GM21737 (cell line): Measurements from ENCODE around the gene CEACAM16.

Source experiments
- ATAC-seq: cut with Tn5 transposase; IDR thresholded peaks from one replicate; pipeline ENCODE4 v1.9.1; 2021; ENCODE audit warnings: mild to moderate bottlenecking, moderate library complexity; ENCODE audit not compliant: unreplicated experiment

CEACAM16 gene

DNA sequence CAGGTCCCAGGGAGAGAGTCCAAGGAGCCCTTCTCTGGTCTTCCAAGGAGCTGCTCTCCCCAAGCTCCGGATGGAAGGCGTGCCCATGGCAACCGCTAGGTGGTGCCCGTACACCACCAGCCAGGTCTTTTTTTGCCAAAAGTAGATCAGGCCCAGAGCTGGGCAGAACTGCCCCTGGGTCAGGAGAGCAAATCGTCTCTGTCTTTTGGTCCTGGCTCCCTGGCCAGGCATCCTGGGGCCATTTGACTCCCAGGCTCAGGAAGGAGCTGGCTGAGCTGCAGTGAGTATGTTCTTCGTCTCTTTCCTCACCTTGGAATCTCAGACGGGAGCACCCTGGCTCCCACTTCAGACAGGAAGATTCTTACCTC is 25.0 kb downstream of the CEACAM16 start:
- ATAC-seq: peak; percentile 48

DNA sequence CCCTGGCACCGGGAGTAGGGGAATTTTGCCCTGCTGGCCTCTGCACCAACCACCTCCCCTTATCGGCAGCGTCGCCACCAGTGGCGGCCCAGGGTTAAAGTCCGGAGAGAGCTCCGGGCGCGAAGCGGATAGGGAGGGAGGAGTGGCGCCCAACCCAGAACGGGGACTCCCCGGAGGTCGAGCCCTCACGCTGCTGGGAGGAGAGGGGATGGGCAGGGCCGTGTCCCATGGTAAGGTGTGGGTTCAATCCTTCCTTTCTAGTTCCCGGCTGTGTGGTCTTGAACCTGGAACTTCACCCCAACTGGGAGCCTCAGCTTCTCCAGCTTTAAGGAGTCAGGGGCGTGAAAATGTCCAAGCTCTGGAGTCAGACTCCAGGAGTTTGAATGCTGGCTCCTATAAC is 26.3 kb downstream of the CEACAM16 start:
- no peak for ATAC-seq

DNA sequence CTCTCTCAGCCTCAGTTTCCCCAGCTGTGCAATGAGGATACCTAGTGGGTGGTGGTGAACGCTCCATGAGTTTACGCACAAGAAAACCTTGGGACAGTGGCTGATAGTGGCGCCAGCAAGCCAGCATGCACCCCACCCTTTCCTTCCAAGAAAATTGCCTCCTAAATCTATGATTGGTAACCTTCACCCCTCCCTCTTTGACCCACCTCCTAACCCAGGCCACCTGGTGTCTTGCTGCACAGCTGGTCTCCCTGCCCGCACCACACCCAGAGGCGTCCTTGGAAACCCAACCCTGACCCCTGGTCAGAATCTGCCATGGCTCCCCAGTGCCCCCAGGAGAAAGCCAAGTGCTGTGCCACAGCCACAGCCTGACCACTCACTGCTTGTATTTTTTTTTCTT is 26.7 kb downstream of the CEACAM16 start:
- no peak for ATAC-seq

DNA sequence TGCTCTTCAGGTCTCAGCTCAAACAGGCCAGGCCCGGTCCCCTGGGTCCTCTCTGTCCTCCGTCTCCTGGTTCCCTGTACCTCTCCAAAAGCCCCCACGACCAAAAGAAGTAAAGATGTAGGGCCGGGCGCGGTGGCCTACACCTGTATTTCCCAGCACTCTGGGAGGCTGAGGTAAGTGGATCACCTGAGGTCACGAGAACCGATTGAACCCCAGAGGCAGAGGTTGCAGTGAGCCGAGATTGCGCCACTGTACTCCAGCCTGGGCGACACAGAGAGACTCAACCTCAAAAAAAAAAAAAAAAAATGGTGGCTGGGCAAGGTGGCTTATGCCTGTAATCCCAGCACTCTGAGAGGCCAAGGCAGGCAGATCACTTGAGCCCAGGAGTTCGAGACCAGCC is 27.5 kb downstream of the CEACAM16 start:
- ATAC-seq: no peak

DNA sequence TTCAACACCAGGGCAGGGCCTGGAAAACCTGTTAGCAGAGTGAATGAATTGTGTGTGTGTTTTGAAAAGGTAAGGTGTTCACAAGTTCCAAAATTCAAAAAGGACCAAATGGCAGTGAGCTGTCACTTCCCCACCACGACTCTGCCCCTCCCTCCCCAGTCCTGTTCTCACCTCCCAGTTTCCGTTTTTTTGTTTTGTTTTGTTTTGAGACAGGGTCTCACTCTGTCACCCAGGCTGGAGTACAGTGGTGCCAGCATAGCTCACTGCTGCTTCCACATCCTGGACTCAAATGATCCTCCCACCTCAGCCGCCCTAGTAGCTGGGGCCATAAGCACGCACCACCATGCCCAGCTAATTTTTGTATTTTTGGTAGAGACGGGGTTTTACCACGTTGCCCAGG is 29.2 kb downstream of the CEACAM16 start:
- ATAC-seq: no peak

DNA sequence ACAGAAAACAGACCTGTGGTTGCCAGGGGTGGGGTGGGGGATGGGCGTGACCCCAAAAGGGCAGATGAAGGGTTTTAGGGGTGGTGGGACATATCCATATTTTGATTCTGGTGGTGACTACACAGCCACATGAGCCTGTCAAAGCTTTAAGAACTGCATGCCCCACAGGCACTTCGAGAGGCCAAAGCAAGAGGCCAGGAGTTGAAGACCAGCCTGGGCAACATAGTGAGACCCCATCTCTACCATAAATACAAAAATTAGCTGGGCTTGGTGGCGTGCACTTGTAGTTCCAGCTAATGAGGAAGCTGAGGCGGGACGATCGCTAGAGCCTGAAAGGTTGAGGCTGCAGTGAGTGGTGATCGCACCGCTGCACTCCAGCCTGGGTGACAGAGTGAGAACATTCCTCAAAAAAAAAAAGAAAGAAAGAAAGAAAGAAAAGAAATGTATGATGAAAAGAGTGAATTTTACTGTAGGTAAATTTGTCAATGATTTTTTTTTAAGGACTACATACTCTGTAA is 30.6 kb downstream of the CEACAM16 start:
- no peak for ATAC-seq

DNA sequence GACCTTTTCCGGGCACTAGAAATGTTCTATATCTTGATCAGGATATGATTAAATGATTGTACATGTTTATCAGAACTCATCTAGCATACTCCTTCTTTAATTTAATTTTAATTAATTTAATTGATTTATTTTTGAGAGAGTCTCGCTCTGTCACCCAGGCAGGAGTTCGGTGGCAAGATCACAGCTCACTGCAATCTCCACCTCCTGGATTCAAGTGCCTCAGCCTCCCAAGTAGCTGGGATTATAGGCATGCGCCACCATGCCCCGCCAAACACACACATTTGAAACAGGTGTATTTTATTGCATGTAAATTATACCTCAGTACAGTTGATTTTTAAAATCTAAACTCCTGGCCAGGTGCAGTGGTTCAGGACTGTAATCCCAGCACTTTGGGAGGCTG is 32.1 kb downstream of the CEACAM16 start:
- ATAC-seq: no peak

DNA sequence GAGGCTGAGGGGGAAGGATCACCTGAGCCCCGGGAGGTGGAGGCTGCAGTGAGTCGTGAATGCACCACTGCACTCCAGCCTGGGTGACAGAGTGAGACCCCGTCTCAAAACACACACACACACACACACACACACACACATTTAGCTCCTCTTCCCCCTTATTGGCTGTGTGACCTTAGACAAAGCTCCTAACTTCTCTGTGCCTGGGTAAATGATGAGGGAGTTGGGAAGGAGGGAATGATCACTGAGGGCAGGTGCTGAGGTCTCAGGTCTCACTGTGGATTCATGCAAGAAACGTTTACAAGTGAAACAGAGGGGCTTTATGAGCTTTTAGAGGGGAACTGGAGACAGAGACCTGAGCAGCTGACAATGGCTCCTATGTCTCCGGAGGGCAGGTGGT is 32.7 kb downstream of the CEACAM16 start:
- no peak for ATAC-seq

DNA sequence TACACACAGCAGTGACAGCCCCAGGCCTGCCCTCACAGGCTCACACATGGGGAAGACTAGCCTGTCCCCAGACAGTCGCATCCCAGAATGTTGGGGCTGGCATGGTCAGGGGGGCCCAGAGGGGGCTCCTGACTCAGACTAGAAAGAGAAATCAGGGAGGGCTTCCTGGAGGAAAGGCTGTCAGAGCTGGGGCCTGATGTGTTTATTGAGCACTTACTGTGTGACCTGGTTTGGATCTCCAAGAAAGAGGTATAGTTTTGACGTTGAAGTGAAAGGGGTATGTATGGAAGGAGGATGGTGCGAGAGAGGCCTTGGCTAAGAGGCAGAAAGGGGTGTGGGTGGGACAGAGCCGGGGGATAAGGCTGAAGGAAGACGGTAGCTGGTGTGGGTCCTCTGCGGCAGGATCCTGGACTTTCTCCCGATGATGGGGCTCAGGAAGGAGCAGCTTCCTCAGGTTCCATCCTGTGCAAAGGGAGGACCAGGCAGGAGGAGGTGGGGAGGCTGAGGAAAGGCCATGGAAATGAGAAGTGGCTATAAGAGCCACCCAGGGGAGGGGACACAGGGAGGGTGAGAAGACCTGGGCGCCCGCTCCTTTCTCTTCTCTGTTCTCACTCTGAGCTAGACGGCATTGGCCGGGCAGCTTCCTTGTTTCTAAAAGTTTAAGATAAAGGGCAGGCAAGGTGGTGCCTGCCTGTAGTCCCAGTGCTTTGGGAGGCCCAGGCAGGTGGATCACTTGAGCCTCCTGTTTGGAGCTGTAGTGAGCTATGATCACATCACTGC is 33.5 kb downstream of the CEACAM16 start:
- ATAC-seq: no peak

DNA sequence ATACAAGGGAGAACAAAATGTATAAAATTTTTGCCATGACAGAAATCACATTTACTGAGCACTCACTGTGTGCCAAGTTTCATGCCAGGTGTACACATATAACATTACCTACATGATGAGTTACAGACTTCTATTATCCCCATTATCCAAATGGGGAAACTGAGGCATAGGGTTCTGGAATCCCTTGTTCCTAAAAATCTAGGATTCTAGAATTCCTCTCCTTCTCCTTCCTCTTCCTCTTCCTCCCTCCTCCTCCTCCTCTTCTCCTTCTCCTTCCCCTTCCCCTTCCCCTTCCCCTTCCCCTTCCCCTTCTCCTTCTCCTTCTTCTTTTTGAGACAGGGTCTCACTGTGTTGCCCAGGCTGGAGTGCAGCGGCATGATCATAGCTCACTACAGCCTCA is 35.4 kb downstream of the CEACAM16 start:
- ATAC-seq: no peak

DNA sequence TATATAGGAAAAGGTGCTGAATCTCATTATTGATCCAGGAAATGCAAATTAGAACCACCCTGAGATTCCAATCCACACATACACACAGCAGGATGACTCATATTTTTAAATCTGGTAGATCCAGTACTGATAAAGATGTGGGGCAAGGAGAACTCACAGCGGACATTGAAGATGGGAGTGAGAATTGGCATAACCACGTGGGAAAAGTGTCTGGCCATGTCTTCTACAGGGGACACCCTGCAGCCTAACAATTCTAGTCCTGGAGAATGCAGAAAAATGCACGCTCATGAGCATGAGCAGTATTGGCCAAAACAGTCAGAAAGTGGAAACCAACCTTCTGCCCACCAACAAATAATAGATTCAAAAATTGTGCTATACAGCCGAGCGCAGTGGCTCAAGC is 36.1 kb downstream of the CEACAM16 start:
- ATAC-seq: no peak

DNA sequence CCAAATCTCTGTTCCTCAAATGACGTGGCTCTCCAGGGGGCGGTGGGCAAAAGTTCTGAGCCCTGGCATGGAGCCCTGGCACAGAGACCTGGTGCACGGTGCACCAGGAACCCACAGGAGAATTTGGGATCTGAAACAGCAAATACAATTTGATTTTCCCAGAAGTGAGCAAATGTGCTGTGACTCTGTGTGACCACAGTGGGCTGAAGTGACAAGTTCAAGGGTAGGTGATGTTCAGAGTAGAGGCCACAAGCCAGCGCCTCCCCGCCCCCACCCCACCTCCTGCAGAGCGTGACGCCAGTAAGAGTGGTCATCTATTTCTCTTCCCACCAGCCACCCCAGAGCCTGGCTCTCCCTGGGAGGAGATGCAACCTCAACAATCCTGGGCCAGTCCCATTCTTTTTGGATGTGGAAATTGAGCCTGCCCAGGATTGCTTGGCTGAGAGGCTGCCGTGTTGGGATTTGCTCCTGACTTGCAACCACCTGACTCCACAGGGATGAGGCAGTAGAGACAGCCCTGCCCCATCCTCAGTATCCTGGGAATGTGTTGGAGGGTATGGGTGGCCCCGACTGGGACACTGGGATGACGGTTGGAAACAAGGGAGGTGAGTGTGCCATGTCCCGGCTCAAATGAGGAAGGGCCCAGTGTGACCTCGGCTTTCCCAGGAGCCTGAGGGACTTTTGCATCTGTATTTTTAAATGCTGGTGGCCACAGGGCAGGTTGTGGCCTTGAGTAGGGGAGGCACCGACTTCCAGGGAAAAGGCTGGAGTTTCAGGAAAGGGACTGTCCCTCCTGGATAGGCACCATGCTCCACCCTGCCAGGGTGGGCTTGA is 38.5 kb downstream of the CEACAM16 start:
- ATAC-seq: no peak

DNA sequence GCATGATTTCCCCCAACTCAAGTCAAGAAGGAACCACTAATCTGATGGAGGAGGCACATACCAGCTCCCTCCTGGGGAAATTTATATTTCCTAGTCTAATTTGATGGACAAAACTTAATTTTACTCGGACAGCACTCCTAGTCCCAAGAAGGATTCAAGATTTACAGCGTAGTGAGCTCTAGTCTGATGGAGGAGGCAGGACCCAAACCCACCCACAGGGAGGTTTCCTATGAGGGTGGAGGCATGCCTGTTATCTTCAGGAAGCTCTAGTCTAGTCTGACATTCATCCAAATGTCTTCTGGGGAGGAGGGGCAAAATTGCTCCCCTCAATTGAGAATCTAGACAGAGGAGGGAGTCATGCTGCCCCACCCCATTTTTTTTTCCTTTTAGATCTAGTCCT is 39.2 kb downstream of the CEACAM16 start:
- no peak for ATAC-seq

DNA sequence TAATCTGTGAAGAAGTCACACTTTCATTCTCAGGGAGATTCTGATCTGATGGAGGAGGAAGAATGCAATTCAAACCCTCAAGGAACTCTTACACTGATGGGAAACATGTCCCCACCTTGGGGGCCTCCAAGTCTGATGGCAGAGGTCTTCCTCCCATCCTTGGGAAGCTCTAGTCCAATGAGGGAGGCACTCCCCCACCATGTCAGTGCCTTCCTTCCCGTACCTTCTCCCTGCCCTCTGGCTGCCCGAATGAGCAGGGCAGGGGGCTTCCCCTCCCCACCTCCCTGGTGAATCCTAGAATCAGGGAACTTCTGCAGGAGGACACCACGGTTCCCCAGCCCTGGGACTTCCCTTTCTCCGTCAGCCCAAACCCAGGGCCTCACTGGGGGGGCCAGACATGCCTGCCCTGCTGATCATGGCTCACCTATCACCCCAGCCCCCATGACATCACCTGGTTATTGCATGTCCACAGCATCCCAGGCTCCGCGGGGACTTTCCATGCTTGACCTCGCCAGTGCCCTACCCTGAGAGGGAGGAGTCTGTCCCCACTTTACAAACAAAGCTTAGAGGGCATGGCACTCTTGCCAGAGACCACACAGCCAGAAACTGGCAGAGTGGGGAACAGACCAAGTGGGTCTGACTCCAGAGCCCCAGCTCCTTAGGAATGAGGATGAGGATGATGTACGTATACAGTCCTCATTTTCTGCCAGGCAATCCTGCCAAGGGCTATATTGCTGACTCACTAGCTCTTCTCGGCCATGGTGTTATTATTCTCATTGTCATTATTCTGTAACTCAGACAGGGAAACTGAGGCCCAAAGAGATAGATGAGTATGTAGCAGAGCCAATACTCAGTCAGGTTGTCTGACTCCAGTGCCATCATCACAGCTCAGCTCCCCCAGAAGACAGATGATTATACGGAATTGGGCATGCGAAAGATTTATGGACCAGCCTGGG is 39.9 kb downstream of the CEACAM16 start:
- no peak for ATAC-seq

DNA sequence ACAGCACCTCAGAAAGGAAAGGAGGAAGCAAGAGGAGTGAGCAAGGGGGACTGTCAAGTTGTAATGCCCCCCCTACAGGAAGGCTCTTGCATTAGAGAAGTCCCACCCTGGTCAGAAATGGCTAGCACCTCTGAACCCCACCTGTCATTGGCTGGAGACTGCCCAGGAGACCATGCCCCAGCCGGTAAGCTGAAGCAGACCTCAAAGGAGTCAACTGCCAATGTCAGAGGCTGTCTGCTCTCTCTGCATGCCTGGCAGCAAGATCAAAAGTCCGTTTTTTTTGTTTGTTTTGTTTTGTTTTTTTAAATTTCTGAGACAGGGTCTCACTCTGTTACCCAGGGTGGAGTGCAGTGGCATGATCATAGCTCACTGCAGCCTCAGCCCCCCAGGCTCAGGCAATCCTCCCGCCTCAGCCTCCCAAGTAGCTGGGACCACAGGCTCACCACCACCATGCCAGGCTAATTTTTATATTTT is 41.4 kb downstream of the CEACAM16 start:
- no peak for ATAC-seq

DNA sequence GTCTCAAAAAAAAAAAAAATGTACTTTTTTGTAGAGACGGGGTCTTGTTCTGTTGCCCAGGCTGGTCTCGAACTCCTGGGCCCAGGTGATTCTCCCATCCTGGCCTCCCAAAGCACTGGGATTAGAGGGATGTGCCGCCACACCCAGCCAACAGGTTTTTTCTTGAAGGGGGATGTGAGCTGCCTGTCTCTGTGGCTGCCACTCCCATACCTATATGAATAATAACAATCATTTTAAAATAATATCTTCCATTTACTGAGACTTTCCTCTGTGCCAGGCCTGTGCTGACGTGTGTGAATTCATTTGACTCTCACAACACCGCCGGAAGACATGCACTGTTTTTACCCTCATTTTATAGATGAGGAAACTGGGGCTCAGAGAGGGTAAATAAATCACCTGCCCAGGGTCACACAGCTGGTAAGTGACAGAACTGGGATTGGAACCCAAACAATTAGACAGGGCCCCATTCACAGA is 42.3 kb downstream of the CEACAM16 start:
- no peak for ATAC-seq

DNA sequence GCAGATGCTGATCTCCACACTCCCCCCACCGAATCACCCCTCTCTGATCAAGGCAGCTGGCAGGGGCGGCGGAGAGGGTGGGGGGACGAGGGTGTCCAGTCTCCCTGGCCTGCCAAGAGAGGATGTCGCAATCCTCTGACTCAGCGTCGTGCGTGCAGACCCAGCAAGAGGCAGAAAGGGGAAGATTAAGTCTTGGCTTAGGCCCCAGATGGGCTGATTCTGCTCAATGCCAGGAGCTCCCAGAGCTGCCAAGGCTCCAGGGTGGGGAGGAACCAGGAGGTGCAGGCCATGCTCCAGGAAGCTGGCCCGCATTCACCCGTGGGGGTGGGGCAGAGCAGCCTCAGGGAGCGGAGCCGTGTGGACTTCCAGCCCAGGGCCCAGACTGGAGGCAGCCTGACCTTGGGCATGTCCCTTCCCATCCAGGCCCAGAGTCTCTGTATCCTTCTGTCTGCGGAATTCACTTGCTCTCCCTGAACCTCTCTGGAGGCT is 42.9 kb downstream of the CEACAM16 start:
- ATAC-seq: no peak

DNA sequence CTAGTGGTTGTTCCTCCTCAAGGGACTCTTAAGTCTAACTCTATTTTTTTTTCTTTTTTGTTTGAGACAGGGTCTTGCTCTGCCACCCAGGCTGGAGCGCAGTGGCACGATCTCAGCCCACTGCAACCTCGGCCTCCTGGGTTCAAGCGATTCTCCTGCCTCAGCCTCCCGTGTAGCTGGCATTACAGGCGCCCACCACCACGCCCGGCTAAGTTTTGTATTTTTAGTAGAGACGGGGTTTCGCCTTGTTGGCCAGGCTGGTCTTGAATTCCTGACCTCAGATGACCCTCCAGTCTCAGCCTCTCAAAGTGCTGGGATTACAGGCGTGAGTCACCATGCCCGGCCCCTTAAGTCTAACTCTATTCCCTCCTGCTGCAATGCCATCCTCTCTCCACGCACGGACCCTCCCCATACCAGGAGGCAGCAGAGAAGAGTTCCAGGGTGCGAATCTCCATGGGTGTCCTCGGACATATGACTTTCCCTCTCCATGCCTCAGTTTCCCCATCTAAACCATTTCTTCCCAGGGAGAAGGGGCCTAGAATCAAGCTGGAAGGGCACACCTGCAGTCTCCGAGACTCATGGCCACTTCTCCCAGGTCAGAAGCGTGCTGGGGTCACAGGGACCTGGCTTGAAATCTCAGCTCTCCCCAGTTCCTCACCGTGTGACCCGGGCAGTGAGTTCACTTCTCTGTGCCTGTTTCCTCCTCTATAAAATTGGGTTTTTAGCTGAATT is 43.5 kb downstream of the CEACAM16 start:
- ATAC-seq: no peak

DNA sequence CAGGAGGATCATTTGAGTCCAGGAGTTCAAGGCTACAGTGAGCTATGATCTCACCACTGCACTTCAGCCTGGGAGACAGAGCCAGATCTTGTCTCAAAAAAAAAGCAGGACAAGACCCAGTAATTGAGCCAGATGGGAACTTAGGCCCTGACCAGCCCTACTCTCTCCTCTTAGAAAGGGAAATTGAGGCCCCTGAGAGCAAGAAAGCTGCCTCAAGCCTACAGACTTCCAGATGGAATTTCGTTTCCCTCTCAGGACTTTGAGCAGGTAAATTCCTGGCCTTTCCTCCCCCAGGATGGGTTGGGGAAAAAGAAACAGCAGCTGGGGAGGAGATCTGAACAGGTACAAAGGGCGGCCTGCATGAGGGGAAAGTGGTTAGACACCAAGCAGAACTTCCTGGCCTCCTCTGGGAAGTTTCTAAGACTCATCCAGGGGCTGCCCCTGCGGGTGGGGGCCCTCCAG is 46.0 kb downstream of the CEACAM16 start:
- ATAC-seq: no peak

DNA sequence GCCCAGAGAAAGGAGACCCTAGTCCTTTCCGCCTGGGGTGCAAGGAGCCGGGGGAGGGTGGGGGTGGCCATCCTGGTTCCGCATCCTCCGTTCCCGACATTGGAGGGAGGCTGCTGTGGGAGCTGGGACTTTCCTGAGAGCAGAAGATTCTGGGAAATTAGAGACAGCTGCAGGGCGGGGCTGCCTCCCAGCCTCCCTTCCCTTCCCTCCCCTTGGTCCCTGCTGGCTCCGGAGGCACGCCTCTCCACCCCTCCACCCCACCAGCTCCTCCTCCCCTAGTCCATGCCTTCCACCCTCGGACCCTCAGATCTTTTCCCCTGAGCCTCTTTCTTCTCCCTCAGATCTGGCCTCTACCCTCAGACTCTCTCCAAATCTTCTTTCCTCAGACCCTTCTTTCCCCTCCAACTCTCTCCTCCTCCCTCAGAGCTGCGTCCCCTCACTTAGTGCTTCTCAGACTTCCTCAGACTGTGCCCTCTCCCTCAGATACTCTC is 46.4 kb downstream of the CEACAM16 start:
- no peak for ATAC-seq
